ENCODE measurements around the gene PRKD2.

DNA sequence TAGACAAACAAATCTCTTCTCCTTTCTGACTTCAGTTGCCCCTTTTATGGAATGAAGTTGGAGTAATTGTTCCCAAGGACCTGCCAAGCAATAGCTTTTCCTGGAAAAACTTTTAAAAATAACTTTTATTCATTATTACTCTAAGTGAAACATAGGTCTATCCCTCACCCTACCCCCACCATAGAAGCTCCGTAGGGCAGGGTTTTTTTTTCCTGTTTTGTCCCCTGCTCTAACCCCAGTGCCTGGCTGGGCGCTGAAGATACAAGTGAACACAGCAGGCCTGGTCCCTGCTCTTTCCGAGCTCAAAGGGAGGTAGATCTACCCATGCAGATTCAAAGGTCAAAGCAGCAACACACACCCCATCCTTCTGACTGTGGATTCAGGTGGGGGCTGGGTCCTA is 72.2 kb downstream of the PRKD2 start:
- TF ChIP-seq POLR2AphosphoS5 (IDR thresholded peaks at IDR 0.05; ENCODE audit: borderline replicate concordance, low read depth, low read length) (no peak), EZH2 (IDR thresholded peaks at IDR 0.05) (no peak), FOXP2 (optimal IDR thresholded peaks at IDR 0.05; ENCODE audit: control extremely low read depth, extremely low read length, insufficient read depth) (no peak)
